Erythroblast (primary cell): ENCODE measurements around the gene CHAD.

ENCODE experiments used
- GATA1 ChIP-seq: IDR thresholded peaks from 2 replicates; pipeline ENCODE4 v1.6.1; 2011; ENCODE audit warnings: low read depth, mild to moderate bottlenecking, control low read depth, low read length, moderate library complexity
- POLR2A ChIP-seq: IDR thresholded peaks from 2 replicates; pipeline ENCODE4 v1.6.1; 2011; ENCODE audit warnings: mild to moderate bottlenecking, low read length

DNA sequence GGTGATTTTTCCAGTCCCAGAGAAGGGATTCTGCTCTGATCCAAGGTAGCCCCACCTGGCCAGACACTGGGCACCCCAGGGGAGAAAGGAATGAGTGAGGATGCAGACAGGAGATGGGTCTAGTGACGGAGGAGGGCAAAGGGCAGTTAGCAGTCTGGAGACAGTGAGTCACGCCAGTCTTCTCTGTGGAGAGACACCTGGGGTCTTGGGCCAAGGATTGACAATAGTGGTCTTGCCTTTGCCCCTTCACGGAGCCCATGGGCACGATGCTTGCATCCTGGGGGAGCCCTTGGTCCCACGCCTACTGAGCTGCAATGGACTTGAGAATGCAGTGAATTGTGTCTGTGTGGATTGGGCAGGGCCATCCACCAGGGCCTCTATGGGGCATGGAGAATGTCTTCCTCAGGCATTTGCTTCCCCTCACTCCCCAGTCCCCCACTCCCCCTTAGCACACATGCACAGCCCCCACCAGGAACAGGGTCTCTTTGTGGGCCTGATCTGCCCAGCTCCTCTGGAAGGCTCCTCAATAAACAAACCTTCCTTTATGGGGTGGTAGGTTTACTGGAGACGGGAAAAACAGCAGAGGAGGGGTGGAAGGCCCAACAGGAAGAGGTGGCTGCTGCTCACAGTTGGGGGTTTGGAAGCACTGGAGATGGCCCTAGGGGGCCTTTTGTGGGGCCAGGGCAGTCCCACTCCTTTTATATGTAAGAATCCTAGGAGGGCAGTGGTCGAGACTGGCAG is 1.4 kb downstream of the CHAD start:
- no peak for TF ChIP-seq POLR2A
- TF ChIP-seq GATA1 = no peak
